HPDE6-E6E7 (cell line): ENCODE results near the gene RAMACL.
"Not testable (repeated sequence)": the region's sequence is repeated elsewhere in the genome, so short reads cannot be mapped to it uniquely, and the experiment has no call there.

Experiments
- DNase-seq: peaks from one replicate; pipeline ENCODE4 v3.0.0; 2011; ENCODE audit warnings: missing footprints; ENCODE audit errors: extremely low spot score

RAMACL gene

DNA sequence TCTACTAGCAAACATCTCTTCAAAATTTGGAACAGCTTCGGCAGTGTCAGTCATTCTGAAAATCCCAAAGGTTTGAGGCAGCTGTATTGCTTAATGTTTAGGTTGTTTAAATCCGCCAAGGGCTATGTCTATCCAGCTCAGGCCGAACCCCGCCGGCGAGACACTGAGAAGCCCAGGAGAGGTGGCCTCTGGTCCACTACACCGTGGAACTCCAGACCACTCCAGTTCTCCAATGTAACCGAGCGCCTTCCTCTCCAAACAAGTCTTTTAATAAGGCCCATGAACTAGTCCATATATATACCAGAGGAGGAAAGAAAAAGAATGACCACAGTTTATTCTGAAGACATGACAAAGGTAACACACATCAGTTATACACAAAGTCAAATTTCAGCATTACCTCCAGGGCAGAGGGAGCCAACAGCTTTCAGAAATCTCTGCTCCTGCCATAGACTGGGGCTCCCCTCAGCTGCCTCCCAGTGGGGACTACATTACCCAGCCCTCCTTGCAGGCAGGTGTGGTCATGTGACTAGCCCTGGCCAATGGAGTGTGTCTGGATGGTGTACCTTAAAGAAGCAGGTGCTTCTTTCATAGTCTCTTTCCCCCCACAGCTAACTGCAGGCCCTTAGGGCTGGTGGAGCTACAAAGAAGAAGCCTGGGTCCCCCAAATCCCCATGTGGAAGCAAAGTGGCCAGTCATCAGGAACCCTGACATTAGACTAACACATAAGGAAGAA is at the start of gene RAMACL:
Gene RAMACL (minus strand): TSS at position 255 of the 733 bp plus-strand sequence. CDS start 201 bp downstream, at position 54.
- peak; percentile 69 for DNase-seq

DNA sequence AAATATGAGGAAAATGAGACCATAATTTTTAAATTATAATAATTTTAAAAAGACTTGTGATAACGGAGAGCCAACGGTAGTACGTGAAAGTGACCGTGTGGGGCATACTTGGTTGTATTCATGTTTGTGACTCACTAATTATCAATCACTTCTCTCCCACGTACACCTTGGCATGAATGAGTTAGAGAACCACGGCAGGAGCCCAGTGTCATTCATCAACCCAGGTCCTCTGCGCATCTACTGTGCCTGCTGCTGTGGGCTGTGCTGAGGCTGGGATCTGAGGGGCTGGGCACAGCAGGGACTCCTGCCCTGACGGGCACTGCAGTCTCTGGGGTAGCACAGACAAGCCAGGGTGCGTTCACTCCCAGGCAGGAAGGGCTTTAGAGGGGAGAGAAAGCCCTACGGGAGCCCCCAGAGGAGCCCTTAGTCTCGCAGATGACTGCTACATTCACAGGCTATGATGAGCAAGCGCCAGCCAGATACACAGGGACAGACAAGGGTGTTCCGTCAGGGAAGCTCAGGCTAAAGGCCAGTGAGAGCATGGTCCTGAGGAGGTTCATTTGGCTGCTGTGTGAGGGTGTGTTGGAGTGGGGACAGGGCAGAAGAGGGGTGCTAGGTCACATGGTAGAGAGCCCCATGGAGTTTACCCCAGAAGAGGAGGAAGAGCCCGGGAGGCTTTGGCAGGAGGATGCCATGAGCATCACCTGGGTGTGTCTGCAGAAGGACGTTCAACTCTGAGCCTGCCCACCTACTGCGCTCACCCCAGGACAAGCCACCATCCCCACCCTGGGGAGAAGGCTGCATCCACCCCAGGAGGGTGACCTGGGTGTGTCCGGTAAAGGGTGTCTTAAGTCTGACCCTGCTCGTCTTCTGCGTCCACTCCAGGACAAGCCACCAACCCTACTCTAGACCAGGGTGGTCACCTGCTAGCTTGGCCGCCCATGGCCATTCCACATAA is 48.8 kb upstream of the RAMACL start:
- DNase-seq = no peak

DNA sequence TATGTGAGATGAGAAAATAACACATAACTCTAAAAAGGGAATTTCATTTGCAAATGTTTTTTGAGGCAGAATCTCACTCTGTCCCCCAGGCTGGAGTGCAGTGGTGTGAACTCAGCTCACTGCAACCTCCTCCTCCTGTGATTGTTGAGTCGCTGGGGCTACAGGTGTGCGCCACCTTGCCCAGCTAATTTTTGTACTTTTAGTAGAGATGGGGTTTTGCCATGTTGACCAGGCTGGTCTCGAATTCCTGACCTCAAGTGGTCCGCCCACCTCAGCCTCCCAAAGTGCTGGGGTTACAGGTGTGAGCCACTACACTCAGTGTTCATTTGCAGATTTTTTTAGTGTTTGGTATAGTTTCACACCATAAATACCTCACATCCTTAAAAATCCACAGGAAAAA is 48.1 kb upstream of the RAMACL start:
- not testable (repeated sequence) for DNase-seq

DNA sequence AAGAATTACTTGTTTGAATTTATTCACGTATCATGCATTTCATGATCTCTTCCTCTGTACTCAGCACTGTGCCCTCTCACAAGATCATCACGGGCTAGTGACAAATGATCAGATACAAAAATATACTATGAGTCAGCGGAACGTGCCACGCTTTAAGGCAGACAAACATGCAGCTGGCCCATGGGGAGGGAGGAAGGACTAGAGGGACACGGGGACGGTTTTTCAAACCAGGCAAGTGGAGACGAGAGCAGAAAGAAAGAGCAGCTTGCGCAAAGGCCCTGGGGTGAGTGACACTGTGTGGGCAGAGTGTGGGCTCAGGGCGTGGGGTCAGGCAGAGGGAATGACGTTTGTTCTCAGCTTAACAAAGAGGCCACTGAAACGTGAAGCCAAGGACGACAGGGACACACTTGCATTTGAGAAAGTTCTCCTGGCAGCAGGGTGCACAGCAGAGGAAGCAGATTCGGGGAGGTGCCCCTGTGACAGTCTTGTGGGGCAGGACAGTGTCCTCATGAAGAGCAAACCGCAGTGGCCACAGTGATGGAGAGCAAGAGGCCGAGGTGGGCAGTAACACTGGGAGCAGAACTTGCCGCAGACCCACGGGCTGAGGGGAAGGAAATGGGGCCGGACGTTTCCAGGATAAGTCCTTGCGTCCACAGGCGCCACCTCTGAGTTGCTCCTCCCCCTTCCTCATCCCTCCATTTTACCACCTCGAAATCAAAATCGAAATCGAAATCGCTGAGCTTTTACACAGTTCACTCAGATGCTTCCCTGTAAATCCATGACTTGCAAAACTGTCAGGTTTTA is 47.5 kb upstream of the RAMACL start:
- no peak for DNase-seq

DNA sequence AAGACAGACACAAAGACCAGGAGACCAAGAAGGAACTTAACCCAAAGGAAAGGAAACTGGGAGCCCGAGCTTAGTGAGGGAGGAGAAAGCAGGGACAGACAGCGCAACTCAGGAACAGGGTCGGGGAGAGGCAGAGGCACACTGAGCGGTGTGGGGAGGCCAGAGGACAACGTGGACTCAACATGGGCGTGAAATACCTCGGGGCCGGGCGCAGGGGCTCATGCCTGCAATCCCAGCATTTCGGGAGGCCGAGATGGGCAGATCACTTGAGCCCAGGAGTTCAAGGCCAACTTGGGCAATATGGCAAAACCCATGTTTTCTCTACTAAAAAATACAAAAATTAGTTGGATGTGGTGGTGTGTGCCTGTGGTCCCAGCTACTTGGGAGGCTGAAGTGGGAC is 46.3 kb upstream of the RAMACL start:
- no peak for DNase-seq

DNA sequence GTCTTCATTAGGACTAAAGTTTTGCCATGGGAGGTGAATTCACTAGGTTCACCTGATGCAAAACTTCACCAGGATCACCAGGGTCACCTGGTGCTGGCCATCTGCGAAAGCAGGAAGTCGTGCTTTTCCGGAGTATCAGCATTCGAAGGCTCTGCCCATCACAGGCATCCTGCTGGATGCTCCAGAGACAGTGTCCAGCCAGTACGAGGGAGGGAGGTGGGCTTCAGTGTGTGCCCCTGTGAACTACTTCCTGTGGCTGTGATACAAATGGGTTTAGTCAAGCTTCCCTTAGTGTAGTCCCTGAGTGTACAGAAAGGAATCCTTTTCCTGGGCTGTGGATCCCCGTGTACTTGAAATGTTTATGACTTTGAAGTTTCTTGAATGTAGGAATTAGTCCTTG is 44.0 kb upstream of the RAMACL start:
- no peak for DNase-seq

DNA sequence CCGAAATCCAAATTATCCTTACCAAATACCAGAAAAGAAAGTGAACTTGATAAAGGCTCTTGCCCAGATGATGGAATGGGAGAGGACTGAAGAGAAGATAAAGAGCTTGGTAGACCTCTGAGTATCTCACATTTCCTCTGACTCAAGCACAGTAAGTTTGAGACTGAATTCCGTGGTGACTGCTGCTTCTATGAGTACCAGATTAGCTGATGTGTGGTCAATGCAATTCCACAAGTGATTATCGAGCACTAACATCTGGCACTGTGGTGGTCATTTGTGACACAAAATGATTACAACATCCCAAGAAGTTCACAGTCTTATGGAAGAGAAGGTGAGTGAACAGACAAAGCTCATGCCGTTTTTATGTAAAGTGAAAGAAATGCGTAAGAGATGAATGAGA is 43.1 kb upstream of the RAMACL start:
- no peak for DNase-seq

DNA sequence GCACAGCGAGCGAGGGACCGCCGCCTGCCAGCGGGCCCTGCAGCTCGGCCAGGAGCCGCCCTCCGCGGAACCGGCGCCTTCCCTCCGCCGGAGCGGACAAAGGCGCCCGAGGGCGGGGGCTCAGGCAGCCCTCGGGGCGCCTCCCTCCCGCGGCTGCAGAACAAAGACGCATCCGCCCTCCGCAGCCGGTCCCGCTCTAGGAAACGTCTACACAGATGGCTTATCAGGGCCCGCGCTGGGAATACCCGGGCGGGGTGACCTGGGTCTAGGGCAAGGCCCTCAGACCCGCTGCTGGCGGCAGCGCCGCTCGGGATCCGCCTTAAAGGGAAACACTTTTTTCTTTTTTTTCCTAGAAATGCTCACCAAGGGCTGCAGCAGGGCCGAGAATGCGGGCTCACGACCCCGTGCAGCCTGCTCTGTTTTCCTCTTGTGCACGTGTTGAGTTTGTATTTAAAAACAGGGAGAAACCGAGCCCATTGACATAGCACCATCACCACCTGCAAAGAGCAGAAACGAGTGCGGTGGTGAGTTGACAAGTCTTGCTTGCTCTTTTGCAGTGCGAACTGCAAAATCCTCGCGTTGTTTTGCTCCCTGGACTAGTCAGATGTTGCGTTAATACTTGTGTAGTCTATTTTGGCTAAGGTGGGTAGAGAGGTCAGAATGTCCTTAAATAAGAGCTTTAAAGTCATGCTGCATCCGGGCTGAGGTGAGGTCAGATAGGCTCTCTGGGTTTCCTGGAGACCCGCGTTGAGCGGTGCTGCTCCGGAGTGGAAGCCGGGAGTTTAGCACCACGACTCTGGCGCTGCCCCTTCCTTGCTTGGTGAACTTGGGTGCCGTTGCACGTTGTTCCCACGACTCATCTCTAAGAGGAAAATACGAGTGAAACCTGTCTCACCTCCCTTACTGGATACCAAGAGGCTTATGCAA is 41.7 kb upstream of the RAMACL start:
- no peak for DNase-seq

DNA sequence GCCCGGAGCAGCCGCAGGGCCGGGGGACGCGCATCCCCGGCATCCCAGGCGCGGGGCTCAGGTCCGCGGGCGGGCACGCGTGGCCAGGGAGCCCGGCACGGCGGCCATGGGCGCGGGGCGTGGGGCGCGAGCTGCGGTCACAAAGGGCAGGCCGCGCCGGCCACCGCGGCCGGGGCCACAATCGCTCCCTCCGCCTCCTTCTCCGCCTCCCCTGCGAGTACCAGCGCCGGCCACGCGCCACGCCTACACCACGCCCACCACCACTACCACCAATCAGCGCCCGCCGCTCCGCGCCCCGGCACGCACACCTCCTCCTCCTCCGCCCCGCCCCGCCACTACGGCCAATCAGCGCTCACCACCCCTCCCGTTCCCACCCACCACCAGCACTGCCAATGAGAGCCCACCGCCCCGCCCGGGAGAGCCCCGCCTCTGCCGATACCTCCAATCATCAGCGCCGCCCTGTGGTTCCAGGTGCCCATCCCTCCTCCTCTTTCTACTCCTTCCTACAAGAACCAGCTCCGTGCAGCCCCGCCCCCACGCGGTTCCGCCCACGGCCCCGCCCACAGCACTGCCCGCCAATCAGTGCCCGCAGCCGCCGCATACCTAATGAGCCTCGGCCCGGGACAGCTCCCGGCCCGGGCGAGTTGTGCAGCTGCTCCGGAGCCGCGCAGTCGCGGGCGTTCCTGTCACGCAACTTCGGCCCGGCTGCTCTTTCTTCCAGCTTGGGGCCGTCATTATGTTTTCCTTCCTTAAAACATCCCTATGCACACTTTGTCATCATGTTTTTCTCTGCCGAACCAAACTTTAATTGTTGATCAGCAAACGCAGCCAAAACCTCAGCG is 40.8 kb upstream of the RAMACL start, which contains the start of gene RPS6KA2:
Gene RPS6KA2 (minus strand): TSS at position 219 of the 842 bp plus-strand sequence. CDS start 232 bp downstream, outside the sequence.
- peak; percentile 91 for DNase-seq

DNA sequence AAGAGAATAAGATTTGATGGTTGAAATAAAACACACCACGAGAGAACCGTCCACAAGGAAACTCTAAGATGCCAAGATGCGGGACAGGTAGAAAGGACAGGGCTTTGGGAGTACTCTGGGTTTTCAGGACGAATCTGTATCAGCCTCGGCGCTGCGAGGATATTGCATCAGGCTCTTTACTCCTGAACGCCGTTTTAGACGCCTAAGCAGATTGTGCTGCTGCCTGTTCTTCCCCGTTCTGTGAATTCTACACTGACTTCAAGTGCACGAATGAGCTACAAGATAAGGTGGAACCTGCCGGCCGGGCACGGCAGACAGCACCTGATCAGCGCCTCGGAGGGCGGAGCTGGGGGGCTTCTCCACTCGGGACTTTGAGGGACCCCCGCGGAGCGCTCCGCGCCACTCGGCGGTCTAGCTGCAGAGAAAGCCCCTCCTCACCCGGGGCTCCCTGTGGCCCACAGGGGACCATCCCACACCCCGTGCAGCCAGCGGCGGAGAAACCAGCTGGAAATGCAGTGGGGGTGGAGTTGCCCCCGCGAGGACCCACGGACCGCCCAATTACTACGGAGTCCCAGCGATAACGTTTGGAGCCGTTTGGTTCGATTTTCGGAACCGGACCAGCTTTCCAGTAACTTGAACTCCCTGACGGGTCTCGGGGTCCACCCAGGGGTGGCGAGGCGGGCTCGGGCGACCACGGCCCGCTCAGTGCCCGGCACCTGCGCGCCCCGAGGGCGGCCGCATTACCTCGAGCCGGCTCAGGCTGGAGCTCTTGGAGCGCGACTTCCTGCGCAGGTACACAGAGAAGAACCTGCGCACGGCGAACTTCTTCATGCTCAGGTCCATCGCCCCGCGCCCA is 39.9 kb upstream of the RAMACL start:
- DNase-seq = no peak

DNA sequence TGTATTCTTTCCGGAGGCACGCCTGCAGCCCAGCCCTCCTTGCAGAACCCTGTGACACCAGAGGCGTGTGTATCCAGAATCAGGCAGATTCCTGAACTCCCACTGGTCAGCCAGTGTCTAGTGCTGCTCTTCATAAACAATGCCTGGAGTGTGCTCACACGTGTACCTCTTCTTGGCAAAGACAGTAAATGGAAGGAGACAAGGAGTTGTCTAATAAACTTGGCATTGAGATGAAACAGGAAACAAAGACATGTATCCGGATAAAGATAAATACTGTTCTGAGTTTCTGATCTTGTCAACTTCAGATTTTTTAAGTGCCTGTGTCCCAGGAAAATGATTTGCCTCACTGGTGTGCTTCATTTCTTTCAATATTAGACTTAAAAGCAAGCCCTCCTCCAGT is 38.9 kb upstream of the RAMACL start:
- DNase-seq = no peak

DNA sequence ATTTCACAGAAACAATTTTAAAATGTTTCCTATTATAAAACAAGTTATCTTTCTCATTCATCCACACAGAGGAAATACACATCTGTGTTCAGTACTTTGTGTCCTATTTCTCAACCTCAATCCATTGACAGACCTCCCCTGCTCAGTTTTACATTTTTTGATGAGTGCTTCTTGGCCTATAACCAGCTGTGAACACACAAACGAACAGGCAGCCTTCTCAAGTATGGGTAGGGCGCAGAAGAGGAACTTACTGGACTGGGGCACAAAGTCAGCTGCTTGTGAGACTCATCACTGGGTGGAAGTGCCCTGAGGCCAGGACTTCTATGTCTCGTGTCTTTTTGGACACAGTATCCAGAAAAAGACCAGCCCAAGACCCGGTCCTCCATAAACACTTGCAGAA is 37.8 kb upstream of the RAMACL start:
- no peak for DNase-seq

DNA sequence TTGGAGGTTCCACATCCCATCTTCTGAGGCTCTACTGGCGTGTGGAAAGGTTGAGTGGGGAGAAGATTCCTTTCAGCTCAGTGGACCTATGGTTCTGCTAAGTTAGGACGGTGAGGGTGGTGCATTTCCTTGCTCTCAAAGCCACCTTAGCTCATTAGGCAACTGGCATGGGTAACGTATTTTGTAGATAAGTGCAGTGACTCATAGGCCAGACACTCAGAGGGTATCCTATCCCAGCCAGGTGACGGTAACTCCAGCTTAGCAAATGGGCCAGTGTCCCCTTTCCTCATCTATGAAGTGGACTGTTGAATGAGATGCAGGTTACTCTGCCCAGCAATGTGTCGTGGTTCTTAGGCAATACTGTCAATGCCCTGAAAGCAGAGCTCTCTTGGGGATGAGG is 36.8 kb upstream of the RAMACL start:
- no peak for DNase-seq

DNA sequence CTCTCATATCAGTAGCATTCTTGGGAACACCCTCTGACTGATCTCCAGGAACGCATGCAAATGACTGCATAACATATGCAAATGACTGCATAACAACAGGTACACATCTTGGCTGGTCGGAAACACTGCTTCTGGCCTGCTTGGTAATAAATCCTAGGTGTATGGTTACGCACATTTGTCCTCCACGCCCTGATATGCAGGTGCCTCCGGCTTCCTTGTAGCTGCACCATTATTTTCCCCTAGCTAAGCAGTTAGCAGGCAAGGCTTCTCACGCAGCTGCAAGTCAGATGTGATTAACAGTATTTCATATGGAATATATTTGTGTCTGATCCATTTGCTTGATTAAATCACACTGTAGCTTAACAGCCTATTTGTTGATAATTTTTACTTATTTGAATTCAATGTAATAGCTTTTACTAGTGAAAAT is 34.6 kb upstream of the RAMACL start:
- DNase-seq = no peak

DNA sequence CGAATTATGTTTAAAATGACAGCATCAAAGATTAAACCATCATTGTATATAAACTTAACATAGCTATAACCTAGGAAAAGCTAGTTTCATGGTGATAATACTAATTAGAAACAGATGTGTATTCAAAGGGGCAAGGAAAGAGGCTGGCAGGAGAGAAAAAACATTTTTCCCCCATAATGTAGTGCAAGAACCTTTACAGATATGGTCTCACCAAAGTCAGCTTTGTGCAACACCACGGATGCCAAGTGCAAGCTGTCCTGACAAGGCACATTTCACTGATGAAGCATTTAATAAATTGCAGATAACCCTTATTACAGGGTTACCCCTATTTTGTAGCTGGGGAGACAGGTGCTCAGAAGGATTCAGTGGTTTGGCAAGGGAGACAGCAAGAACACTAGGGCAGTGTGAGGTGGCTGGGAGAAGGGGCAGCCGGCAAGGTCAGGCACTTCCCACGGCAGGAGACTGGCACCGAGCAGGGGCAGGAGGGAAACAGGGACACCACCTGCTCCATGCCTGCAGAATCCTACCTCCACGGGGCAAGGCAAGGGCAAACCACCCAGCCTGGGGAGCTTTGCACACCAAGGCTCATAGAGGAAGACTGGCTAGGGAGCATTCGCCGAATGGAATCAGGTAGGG is 34.1 kb upstream of the RAMACL start:
- DNase-seq = no peak

DNA sequence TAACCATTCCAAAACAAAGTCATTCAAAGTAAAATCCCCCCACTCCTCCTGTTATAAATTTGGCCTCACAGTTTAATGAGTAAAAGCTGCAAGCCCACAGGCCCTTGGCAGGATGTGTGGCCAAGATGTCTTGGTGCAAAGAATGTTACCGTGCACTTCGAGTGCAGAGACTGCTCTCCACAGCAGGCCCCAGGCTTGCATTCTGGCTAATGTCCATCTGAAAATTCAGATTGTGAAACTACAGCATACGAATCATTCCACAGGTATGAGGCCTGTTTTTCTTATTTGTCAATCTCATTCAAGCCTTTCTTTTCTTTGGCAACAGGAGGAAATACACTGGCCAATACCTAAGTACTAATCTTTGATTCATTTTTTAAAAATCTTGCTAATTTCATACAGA is 33.4 kb upstream of the RAMACL start:
- DNase-seq = peak; percentile 50

DNA sequence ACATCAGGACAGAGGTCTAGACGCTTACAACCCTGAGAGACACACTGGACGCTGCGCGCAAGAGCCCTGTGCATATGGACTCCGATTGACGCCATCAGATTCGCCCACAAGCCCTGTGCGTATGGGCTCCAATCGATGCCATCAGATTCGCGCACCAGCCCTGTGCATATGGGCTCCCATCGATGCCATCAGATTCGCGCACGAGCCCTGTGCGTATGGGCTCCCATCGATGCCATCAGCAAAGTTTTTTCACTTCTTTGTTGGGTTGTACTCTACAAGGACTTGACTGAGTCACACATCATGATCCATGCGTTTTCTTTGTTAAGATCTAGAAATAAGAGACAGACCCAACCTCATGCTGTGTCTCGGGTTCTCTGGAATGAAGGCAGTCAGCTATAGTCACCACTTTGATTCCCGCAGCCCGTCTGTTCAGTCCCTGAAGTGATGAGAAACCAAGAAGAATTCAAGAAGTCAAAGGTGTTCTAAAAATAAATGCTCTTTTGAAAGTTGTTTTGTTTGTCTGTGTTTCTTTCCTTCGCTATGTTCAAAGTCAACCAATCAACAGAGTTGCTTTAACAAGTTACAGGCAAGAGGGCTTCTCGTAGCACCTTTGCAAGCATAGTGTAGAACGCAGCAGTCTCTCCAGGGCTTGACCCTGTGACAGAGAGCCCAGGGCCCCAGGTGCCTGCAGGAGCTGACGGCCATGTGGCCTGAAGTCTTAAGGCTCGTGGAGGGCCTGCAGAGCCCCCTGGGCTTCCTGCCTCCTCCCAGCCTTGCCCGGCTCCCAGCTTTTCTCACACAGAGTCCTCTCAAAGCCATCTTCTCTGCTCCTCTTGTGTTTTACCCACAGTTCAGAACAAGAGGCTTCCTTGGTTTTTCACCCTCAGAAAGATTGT is 32.6 kb upstream of the RAMACL start:
- DNase-seq = no peak
